Measurements from ENCODE around the gene NTMT2. TPM values are rescaled to one million over a fixed set of nuclear protein-coding genes. Genes with fewer than 3 reads are reported as not detected.

Gene NTMT2
- not detected in 2 replicates for total RNA-seq

DNA sequence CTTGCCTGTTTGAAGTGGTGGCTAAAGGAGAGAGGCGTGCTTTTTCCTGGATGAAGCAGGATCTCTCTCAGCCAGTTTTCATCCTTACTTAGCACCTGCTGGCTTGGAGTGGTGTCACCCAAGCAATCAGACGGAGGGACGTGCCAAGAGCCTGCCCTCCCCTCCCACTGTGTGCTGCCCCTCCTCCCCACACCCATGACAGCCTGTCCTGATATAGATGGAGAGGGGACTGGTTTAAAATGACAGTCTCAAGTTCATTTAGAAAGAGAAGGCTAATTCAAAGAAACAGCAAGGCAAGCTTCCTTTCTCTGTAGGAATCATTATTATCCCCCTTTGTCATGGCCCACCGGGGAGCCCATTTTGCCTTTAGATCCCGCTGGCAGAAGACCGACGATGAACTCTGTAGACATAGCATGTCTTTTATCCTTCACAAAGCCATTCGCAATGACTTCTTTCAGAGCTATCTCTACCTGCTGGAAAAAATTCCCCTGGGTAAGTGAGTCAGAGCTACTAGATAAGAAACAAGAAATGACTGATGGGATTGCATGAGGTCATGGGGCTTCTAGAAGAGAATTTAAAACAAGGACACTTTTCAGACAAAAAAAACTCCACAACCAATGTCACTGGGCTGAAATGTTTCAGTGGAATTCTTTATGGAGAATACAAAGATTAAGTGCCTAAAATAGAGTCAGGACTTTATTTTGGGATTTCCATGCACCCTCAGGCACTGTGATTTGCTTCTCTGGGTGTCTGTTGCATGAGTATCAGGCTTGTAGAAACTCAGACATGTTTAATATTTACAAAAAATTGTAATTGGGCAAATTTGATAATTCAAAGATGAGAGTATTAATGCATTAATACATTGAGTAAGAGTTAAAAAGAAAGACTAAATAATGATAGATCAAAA, at the start of gene NTMT2:
Gene NTMT2 (plus strand): TSS at position 190 of the 907 bp plus-strand sequence. CDS start 149 bp downstream, at position 339.

Small RNA genes lying within 50 kb of the gene (small RNA-seq; reads per million reads assigned to genes)
- gene MIR3119-2: not detected

Other genes starting within 250 kb of the NTMT2 start
- 44.2 and 64.6 TPM in 2 replicates for gene KIFAP3, start 71.3 kb upstream of the NTMT2 start, total RNA-seq